Measurements from ENCODE around the gene ANKRD9.

Gene ANKRD9

GRCh38 chr14:102479107-102479506 lies 30.5 kb downstream of the ANKRD9 start:
- DNase-seq (ENCODE audit: low read depth in 3 of 3, low spot score in 1 of 3): no peak

GRCh38 chr14:102474934-102475333 lies 34.6 kb downstream of the ANKRD9 start:
- DNase-seq (ENCODE audit: low read depth in 3 of 3, low spot score in 1 of 3): no peak

GRCh38 chr14:102473559-102473958 lies 36.0 kb downstream of the ANKRD9 start:
- no peak for DNase-seq (ENCODE audit: low read depth in 3 of 3, low spot score in 1 of 3)

GRCh38 chr14:102472791-102473150 lies 36.8 kb downstream of the ANKRD9 start:
- no peak for DNase-seq (ENCODE audit: low read depth in 3 of 3, low spot score in 1 of 3)

- DNase-seq (ENCODE audit: low read depth in 3 of 3, low spot score in 1 of 3): no peak
These were observed 37.4 kb downstream of the ANKRD9 start for GRCh38 chr14:102471921-102472790.

DNA sequence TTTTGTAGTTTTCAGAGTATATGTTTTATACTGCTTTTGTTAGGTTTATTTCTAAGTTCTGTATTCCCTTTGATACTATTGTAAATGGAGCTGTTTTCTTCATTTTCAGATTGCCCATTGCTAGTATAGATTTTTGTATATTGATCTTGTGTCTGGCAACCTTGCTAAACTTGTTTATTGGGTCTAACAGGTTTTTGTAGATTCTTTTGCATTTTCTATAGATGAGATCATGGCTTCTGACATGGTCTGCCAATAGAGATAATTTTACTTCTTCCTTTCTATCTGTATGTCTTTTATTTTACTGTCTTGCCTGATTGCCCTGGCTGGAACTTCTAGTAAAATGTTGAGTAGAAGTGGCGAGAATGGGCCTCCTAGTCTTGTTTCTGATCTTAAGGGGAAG lies 40.3 kb downstream of the ANKRD9 start:
- DNase-seq (ENCODE audit: low read depth in 3 of 3, low spot score in 1 of 3): no peak

- DNase-seq (ENCODE audit: low read depth in 3 of 3, low spot score in 1 of 3): no peak
These were observed 44.7 kb downstream of the ANKRD9 start for GRCh38 chr14:102464846-102465341.

DNA sequence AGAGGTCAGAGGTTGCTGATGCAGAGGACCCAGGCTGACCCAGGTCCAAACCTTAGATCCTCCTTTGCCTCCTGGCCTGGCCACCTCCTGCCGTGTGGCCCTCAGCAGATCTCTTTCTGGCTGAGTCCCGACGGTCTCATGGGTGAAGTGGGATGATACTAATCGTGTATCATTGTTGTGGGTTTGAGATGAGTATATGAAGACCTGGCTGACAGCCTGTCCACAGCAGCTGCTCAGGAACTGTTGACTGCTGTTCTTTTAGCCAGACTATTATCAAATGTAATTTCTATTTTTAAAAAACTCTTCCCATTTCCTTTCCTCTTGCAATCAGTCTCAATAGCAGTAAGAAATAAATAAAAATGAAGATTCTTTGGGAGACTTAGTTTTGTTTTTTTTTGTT lies 45.6 kb downstream of the ANKRD9 start:
- DNase-seq (ENCODE audit: low read depth in 3 of 3, low spot score in 1 of 3): no peak

DNA sequence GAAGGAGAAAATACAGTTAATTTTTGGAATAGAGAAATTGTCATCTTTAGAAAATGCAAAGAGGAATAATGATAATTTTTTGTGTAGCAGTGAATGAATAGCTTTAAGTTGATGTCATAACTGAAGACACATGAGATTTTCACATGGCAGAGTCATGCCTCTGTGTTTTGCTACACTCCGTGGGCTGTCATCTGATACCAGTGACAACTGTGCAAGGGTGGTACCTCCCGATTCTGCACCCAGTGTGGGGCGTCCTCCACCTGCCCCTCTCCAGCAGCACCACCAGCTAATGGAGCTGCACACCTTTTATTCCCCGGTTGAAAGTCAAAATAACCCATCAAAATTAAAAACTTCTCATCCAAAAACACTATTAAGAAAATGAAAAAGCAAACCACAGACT lies 47.2 kb downstream of the ANKRD9 start:
- DNase-seq (ENCODE audit: low read depth in 3 of 3, low spot score in 1 of 3): no peak

GRCh38 chr14:102461490-102462338 lies 47.9 kb downstream of the ANKRD9 start:
- no peak for DNase-seq (ENCODE audit: low read depth in 3 of 3, low spot score in 1 of 3)

DNA sequence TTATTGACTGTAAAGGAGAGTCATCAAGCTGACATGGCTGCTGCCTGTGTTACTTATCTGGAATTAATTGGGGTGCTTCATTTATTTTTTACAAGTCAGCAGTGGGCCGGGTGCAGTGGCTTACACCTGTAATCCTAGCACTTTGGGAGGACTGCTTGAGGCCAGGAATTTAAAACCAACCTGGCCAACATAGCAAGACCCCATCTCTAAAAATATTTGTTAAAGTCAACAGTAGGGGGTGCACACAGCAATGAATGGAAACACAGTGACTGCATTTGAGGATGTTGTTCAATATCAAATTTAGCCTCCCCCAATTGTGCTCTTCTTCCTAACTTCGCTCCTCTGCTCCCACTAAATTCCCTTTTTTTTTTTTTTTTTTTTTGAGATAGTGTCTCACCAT lies 52.1 kb downstream of the ANKRD9 start:
- no peak for DNase-seq (ENCODE audit: low read depth in 3 of 3, low spot score in 1 of 3)

GRCh38 chr14:102454711-102455110 lies 54.9 kb downstream of the ANKRD9 start:
- no peak for DNase-seq (ENCODE audit: low read depth in 3 of 3, low spot score in 1 of 3)

- DNase-seq (ENCODE audit: low read depth in 3 of 3, low spot score in 1 of 3): no peak
These were observed 57.3 kb downstream of the ANKRD9 start for GRCh38 chr14:102452302-102452701.

Data from stimulated activated CD4-positive, alpha-beta T cell treated with anti-CD3 and anti-CD28 coated beads, TNF-alpha, amount 100 ng/mL, for 1 hour (primary cell).